IMR-90 (cell line): ENCODE results near the gene CLEC9A. TPM values are rescaled to one million over a fixed set of nuclear protein-coding genes. Genes with fewer than 3 reads are reported as not detected.

Source experiments
- ATAC-seq: fragments of 200-7000 bp; cut with Tn5 transposase; 2 replicates; pipeline ENCODE4 v1.9.1; 2020; ENCODE audit warnings: low read depth, mild to moderate bottlenecking, moderate library complexity
- BruUV-seq: library from RNA; stranded (reverse); fragments of 400-500 nt; replicated peaks from 2 replicates; lab custom pipeline; 2021; lab: Mats Ljungman, UMichigan
- CTCF ChIA-PET: fragments of 300-600 bp; formaldehyde crosslinking; extraction: SDS; loops from one replicate; lab custom pipeline; 2021; ENCODE audit warnings: antibody characterized with exemption; lab: Yijun Ruan, JAX
- POLR2A ChIA-PET: fragments of 300-600 bp; sonication (Branson Sonifier 250); formaldehyde crosslinking; loops from one replicate; lab custom pipeline; 2022; ENCODE audit warnings: antibody characterized with exemption; ENCODE audit not compliant: unreplicated experiment; lab: Charles Lee
- DNase-seq: peaks from one replicate; pipeline ENCODE4 v3.0.0; 2013
- H2AFZ ChIP-seq: replicated peaks from 2 replicates; pipeline ENCODE3; 2013; ENCODE audit warnings: low read length, mild to moderate bottlenecking; ENCODE audit not compliant: poor library complexity
- H2AK5ac ChIP-seq: 2 replicates; pipeline ENCODE4 v1.6.1; 2013; ENCODE audit warnings: low read depth, low read length, inconsistent platforms
- H2AK9ac ChIP-seq: replicated peaks from 2 replicates; pipeline ENCODE3; 2013; ENCODE audit warnings: mild to moderate bottlenecking, low read depth, low read length, moderate library complexity; ENCODE audit not compliant: poor library complexity
- H2BK120ac ChIP-seq: 2 replicates; pipeline ENCODE4 v1.6.1; 2013; ENCODE audit warnings: low read depth, low read length, inconsistent platforms
- H2BK15ac ChIP-seq: 3 replicates; pipeline ENCODE4 v1.6.1; 2013; ENCODE audit warnings: low read depth, low read length, inconsistent platforms
- H2BK20ac ChIP-seq: 2 replicates; pipeline ENCODE4 v1.6.1; 2013; ENCODE audit warnings: low read depth, mild to moderate bottlenecking, inconsistent platforms, low read length, moderate library complexity
- H2BK5ac ChIP-seq: 2 replicates; pipeline ENCODE4 v1.6.1; 2013; ENCODE audit warnings: mild to moderate bottlenecking, low read depth, low read length, inconsistent platforms; ENCODE audit not compliant: poor library complexity, severe bottlenecking
- H3K14ac ChIP-seq: replicated peaks from 2 replicates; pipeline ENCODE4 v1.6.1; 2013; ENCODE audit warnings: low read depth, low read length, inconsistent platforms
- H3K18ac ChIP-seq: 2 replicates; pipeline ENCODE4 v1.6.1; 2013; ENCODE audit warnings: low read depth, low read length, control low read depth
- H3K23ac ChIP-seq: 2 replicates; pipeline ENCODE4 v1.6.1; 2013; ENCODE audit warnings: low read depth, low read length, inconsistent platforms
- H3K27ac ChIP-seq: 2 replicates; pipeline ENCODE4 v1.5.1; 2013; ENCODE audit warnings: mild to moderate bottlenecking, control low read depth, low read length; ENCODE audit not compliant: insufficient read depth
- H3K27me3 ChIP-seq: 2 replicates; pipeline ENCODE4 v1.6.1; 2013; ENCODE audit warnings: low read length; ENCODE audit not compliant: control insufficient read depth, insufficient read depth
- H3K36me3 ChIP-seq: 2 replicates; pipeline ENCODE4 v1.6.1; 2013; ENCODE audit warnings: low read length, mixed read lengths; ENCODE audit not compliant: control insufficient read depth, insufficient read depth
- H3K4ac ChIP-seq: 2 replicates; pipeline ENCODE4 v1.6.1; 2013; ENCODE audit warnings: low read depth, low read length, inconsistent platforms
- H3K4me1 ChIP-seq: 2 replicates; pipeline ENCODE4 v1.6.1; 2013; ENCODE audit warnings: low read length, mixed read lengths; ENCODE audit not compliant: control insufficient read depth, insufficient read depth
- H3K4me2 ChIP-seq: 2 replicates; pipeline ENCODE4 v1.6.1; 2013; ENCODE audit warnings: low read depth, mild to moderate bottlenecking, control low read depth, low read length, moderate library complexity
- H3K4me3 ChIP-seq: 2 replicates; pipeline ENCODE4 v1.5.1; 2013; ENCODE audit warnings: low read depth, mild to moderate bottlenecking, control low read depth, low read length, moderate library complexity; ENCODE audit not compliant: insufficient read depth
- H3K56ac ChIP-seq: 2 replicates; pipeline ENCODE4 v1.6.1; 2013; ENCODE audit warnings: low read length, inconsistent platforms; ENCODE audit not compliant: insufficient read depth; ENCODE audit errors: extremely low read depth
- H3K79me1 ChIP-seq, 2 experiments: 2 replicates each; pipeline ENCODE4 v1.6.1; 2013; ENCODE audit warnings: low read length in 2 of 2, inconsistent platforms in 1 of 2, low read depth in 1 of 2
- H3K9ac ChIP-seq: 2 replicates; pipeline ENCODE4 v1.6.1; 2013; ENCODE audit warnings: low read depth, low read length, control low read depth
- H3K9me1 ChIP-seq: 2 replicates; pipeline ENCODE4 v1.6.1; 2013; ENCODE audit warnings: low read length, inconsistent platforms; ENCODE audit not compliant: insufficient read depth
- H3K9me3 ChIP-seq: 2 replicates; pipeline ENCODE4 v1.6.1; 2013; ENCODE audit warnings: low read length; ENCODE audit not compliant: control insufficient read depth, insufficient read depth
- H4K20me1 ChIP-seq: 2 replicates; pipeline ENCODE4 v1.6.1; 2013; ENCODE audit warnings: low read length, inconsistent platforms; ENCODE audit not compliant: insufficient read depth
- H4K5ac ChIP-seq: 2 replicates; pipeline ENCODE4 v1.6.1; 2013; ENCODE audit warnings: mild to moderate bottlenecking, low read depth, low read length, control low read depth
- H4K8ac ChIP-seq, 2 experiments: 2 replicates each; pipeline ENCODE4 v1.6.1; 2013; ENCODE audit warnings: low read depth in 2 of 2, low read length in 2 of 2, control low read depth in 1 of 2, inconsistent platforms in 1 of 2
- H4K91ac ChIP-seq: 2 replicates; pipeline ENCODE4 v1.6.1; 2013; ENCODE audit warnings: low read depth, low read length, inconsistent platforms; ENCODE audit not compliant: insufficient read depth
- RFX5 ChIP-seq: IDR thresholded peaks from 2 replicates; pipeline ENCODE4 v1.8.0; 2012; ENCODE audit warnings: low read depth, mild to moderate bottlenecking, low read length, moderate library complexity
- WGBS, 2 experiments: methylation state at CpG; one replicate each; pipeline versions ENCODE4 v1.1.5 to v1.1.7; 2013; ENCODE audit warnings: missing lambda C conversion rate in 2 of 2; ENCODE audit not compliant: insufficient read length in 1 of 2; ENCODE audit errors: extremely low coverage in 2 of 2; 5-methylcytosine and 5-hydroxymethylcytosine counted together
- dilution Hi-C: fragments of 300-500 bp; cut with HindIII; formaldehyde crosslinking; loops from one replicate; pipeline ENCODE4 v1.14.3; 2018; ENCODE audit warnings: low sequenced_read_pairs; ENCODE audit not compliant: unreplicated experiment
- in situ Hi-C: fragments of 300-500 bp; cut with MboI; formaldehyde crosslinking; loops from 3 replicates; pipeline ENCODE4 v1.14.3; 2019; ENCODE audit warnings: low sequenced_read_pairs, inconsistent platforms, mixed read lengths
- intact Hi-C: fragments of 100-400 bp; cut with micrococcal nuclease; formaldehyde crosslinking; loops from 2 replicates; pipeline ENCODE4 v1.10.0; 2022
- polyA plus RNA-seq, 3 experiments: library from polyadenylated mRNA; depleted of rRNA; stranded (reverse); fragments of >200 nt; gene quantifications; 2 replicates each; pipeline ENCODE4 v1.2.3, GENCODE V29; 2012; ENCODE audit warnings: low replicate concordance in 1 of 3
- total RNA-seq: library from RNA; depleted of rRNA; stranded (reverse); fragments of >200 nt; gene quantifications from 2 replicates; pipeline ENCODE4 v1.2.3, GENCODE V29; 2012

The CLEC9A gene
- total and polyA plus RNA-seq, 2 of the 4 experiments (the other 2 are of a cell fraction), result not detected

GRCh38 chr12:10113920-10114319 lies 83.4 kb downstream of the CLEC9A start:
- no peak overlapping the region for H2BK15ac ChIP-seq
- no CpG with 5 or more reads among the region's 1 CpG for WGBS, 2 experiments
- H3K56ac ChIP-seq, result no peak overlapping the region
- H3K79me1 ChIP-seq, result no peaks in the 10 kb centered on the region
- H3K4me3 ChIP-seq, result no peak overlapping the region
- H4K91ac ChIP-seq, result no peak overlapping the region
- H2AK9ac ChIP-seq, result no peak overlapping the region
- in situ Hi-C loops, result no loop called here
- no peak overlapping the region for H4K5ac ChIP-seq
- no peak overlapping the region for H2AK5ac ChIP-seq
- no peak overlapping the region for H2BK5ac ChIP-seq
- H4K20me1 ChIP-seq, result no peaks in the 10 kb centered on the region
- ChIA-PET POLR2A (interaction anchor here (0.6 kb wide), 1 partner anchor 17 kb away, joined by 5 read pairs; no protein-coding TSS in a partner anchor), CTCF (interaction anchor here (1.6 kb wide), 1 partner anchor 13 kb away, joined by 3 read pairs; no protein-coding TSS in a partner anchor)
- H3K9ac ChIP-seq, result no peak overlapping the region
- no peaks in the 10 kb centered on the region for H3K4me1 ChIP-seq
- ATAC-seq (no peak; the same call in 1 of the 2 replicates), DNase-seq (no peak)
- no peak overlapping the region for H2BK120ac ChIP-seq
- no TSS peak for BruUV-seq
- H4K8ac ChIP-seq, result no peak overlapping the region
- no peak overlapping the region for H3K4ac ChIP-seq
- H3K4me2 ChIP-seq, result no peak overlapping the region
- H3K9me1 ChIP-seq, result no peaks in the 10 kb centered on the region
- H3K27me3 ChIP-seq, result no peaks in the 10 kb centered on the region
- no peak overlapping the region for H3K27ac ChIP-seq
- no peak for TF ChIP-seq RFX5
- H3K36me3 ChIP-seq, result no peaks in the 10 kb centered on the region
- no peak overlapping the region for H3K14ac ChIP-seq
- peaks cover 3% of the 10 kb centered on the region for H3K9me3 ChIP-seq
- H3K18ac ChIP-seq, result no peak overlapping the region
- intact Hi-C loops, result loop anchor here (2.0 kb wide), 1 partner anchor 17 kb away; the partner anchor contains the start of gene CLEC7A
- no peak overlapping the region for H2BK20ac ChIP-seq
- dilution Hi-C loops, result no loop called here
- H3K23ac ChIP-seq, result no peak overlapping the region
- no peak overlapping the region for H2AFZ ChIP-seq
